AG10803 (cell line): ENCODE data around the gene RMND5B.
A peak's percentile ranks its signal among the peaks of the same experiment; 100 is the strongest.
"Not testable (repeated sequence)": the region's sequence is repeated elsewhere in the genome, so short reads cannot be mapped to it uniquely, and the experiment has no call there.

Experiments
- DNase-seq: peaks from one replicate; pipeline ENCODE4 v3.0.0; 2010; ENCODE audit warnings: low read depth
- H3K4me3 ChIP-seq: 2 replicates; pipeline ENCODE4 v1.5.1; 2011; ENCODE audit warnings: mild to moderate bottlenecking, low read length, control low read depth
- CTCF ChIP-seq: conservative IDR thresholded peaks from 2 replicates; pipeline ENCODE4 v1.5.1; 2011; ENCODE audit warnings: mild to moderate bottlenecking, low read length, control low read depth, inconsistent platforms

The RMND5B gene

GRCh38 chr5:178130576-178131445 lies at the start of gene RMND5B:
TSS of gene RMND5B (plus strand) at chr5:178131014. CDS start at chr5:178138120, 7,106 bp downstream.
- peak; percentile 82 for DNase-seq
- TF ChIP-seq CTCF, result no peak

GRCh38 chr5:178081571-178082243 lies 49.1 kb upstream of the RMND5B start:
- TF ChIP-seq CTCF, result no peak

More at GRCh38 chr5:178130576-178131445, at the start of gene RMND5B:
- H3K4me3 ChIP-seq, result peak within 1 kb of the TSS; percentile 81

GRCh38 chr5:178083922-178084321 lies 46.9 kb upstream of the RMND5B start:
- no peak for DNase-seq
- TF ChIP-seq CTCF, result no peak
- no peak overlapping the region for H3K4me3 ChIP-seq

More at GRCh38 chr5:178081571-178082243, 49.1 kb upstream of the RMND5B start:
- no peak for DNase-seq
- H3K4me3 ChIP-seq, result no peak overlapping the region

GRCh38 chr5:178085316-178085715 lies 45.5 kb upstream of the RMND5B start:
- TF ChIP-seq CTCF, result no peak
- H3K4me3 ChIP-seq, result no peak overlapping the region
- DNase-seq, result no peak

- no peak for DNase-seq
- TF ChIP-seq CTCF, result no peak
- no peak overlapping the region for H3K4me3 ChIP-seq
Observed at GRCh38 chr5:178086266-178086665, 44.5 kb upstream of the RMND5B start.

- DNase-seq, H3K4me3 ChIP-seq: not testable (repeated sequence)
Observed at GRCh38 chr5:178087199-178087598, 43.6 kb upstream of the RMND5B start.

- no peak for TF ChIP-seq CTCF
- DNase-seq, result no peak
- no peak overlapping the region for H3K4me3 ChIP-seq
Observed at GRCh38 chr5:178090856-178091255, 40.0 kb upstream of the RMND5B start.
